ENCODE measurements around the gene WBP11. TPM values are rescaled to one million over a fixed set of nuclear protein-coding genes. Genes with fewer than 3 reads are reported as not detected.
A peak's percentile ranks its signal among the peaks of the same experiment; 100 is the strongest.

WBP11 gene
- total RNA-seq, 3 donors from 2014 or later (not counting 1 experiment from before 2014, with no cell fraction given) = 130 to 159 (median 134) TPM

- intact Hi-C loops (cut with micrococcal nuclease) = no loop called here
- H3K27ac Mint-ChIP-seq = no peak overlapping the region
- H3K27me3 Mint-ChIP-seq (ENCODE audit: low read depth in 2 of 2) = peaks cover 7 to 13% of the 10 kb centered on the region in 2 donors
- H3K27ac ChIP-seq (ENCODE audit: low read length) = no peak overlapping the region
- H3K36me3 ChIP-seq (ENCODE audit: control insufficient read depth, insufficient read depth, low read length) = no peaks in the 10 kb centered on the region
- H3K36me3 Mint-ChIP-seq = no peaks in the 10 kb centered on the region
- no peaks in the 10 kb centered on the region for H3K27me3 ChIP-seq (ENCODE audit: control insufficient read depth, insufficient read depth, low read length)
- 100% methylated on average over 1 of the region's 1 CpG for WGBS (ENCODE audit: insufficient coverage)
- H3K4me3 ChIP-seq (ENCODE audit: low read length) = no peak overlapping the region
- H3K4me1 Mint-ChIP-seq = no peaks in the 10 kb centered on the region
- H3K4me3 Mint-ChIP-seq = no peak overlapping the region
- no peaks in the 10 kb centered on the region for H3K4me1 ChIP-seq (ENCODE audit: control insufficient read depth, insufficient read depth, low read length)
- ATAC-seq = no peak
- peak in 1 of 2 donors; percentile 18 for DNase-seq
- TF ChIP-seq, protein P1, sequence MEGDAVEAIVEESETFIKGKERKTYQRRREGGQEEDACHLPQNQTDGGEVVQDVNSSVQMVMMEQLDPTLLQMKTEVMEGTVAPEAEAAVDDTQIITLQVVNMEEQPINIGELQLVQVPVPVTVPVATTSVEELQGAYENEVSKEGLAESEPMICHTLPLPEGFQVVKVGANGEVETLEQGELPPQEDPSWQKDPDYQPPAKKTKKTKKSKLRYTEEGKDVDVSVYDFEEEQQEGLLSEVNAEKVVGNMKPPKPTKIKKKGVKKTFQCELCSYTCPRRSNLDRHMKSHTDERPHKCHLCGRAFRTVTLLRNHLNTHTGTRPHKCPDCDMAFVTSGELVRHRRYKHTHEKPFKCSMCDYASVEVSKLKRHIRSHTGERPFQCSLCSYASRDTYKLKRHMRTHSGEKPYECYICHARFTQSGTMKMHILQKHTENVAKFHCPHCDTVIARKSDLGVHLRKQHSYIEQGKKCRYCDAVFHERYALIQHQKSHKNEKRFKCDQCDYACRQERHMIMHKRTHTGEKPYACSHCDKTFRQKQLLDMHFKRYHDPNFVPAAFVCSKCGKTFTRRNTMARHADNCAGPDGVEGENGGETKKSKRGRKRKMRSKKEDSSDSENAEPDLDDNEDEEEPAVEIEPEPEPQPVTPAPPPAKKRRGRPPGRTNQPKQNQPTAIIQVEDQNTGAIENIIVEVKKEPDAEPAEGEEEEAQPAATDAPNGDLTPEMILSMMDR (IDR thresholded peaks at IDR 0.05) = no peak
- H3K9me3 Mint-ChIP-seq = no peaks in the 10 kb centered on the region
- H3K9me3 ChIP-seq (ENCODE audit: control insufficient read depth, insufficient read depth, low read length) = no peaks in the 10 kb centered on the region
Measured at GRCh38 chr12:14810953-14811483, 7.7 kb upstream of the WBP11 start.

DNA sequence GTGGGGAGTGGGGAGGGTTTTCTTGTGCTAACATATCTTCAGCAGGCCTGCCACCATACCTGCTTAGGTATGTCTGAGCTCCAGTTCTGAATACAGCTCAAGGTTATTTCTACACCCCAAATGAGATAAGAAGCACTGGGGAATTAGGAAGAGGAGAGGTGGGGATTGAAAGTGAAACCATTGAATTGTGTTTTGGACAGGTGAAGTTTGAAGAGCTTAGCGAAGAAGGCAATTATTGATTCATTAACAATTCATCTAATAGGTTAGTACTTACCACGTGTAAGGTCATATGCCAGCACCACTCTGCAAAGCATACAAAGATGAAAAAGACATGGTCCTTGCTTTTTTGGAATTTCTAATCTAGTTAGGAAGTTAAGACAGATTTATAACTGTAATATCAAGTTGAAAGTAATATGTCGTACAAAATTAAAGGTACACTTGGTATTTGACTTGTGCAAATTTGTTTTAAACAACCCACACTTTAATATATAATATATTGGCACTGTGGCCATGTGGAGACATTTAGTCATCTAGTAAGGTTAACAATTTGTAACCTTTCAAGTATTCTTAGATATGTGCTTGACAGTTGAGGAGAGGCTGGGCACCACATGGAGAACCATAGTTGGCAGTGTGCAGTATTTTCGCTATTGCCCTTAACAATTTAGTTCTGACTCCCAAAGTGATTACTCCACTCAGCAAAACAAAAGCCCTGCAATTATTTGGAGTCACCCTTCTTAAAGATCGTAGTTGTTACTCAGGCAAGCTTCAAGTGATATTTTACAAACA, 7.1 kb upstream of the WBP11 start:
- H3K9me3 Mint-ChIP-seq = no peaks in the 10 kb centered on the region
- Histone ChIP-seq H3K9me3 (ENCODE audit: control insufficient read depth, insufficient read depth, low read length) (no peaks in the 10 kb centered on the region), H3K4me1 (ENCODE audit: control insufficient read depth, insufficient read depth, low read length) (no peaks in the 10 kb centered on the region), H3K36me3 (ENCODE audit: control insufficient read depth, insufficient read depth, low read length) (no peaks in the 10 kb centered on the region), H3K27ac (ENCODE audit: low read length) (no peak overlapping the region), H3K4me3 (ENCODE audit: low read length) (no peak overlapping the region), H3K27me3 (ENCODE audit: control insufficient read depth, insufficient read depth, low read length) (no peaks in the 10 kb centered on the region)
- H3K36me3 Mint-ChIP-seq = no peaks in the 10 kb centered on the region
- ATAC-seq = no peak
- H3K27ac Mint-ChIP-seq = no peak overlapping the region
- no peaks in the 10 kb centered on the region for H3K4me1 Mint-ChIP-seq
- H3K27me3 Mint-ChIP-seq (ENCODE audit: low read depth in 2 of 2) = peaks cover 7 to 11% of the 10 kb centered on the region in 2 donors
- H3K4me3 Mint-ChIP-seq = no peak overlapping the region
- TF ChIP-seq, protein P1 (IDR thresholded peaks at IDR 0.05) = no peak
- no peak for DNase-seq
- intact Hi-C loops (cut with micrococcal nuclease) = no loop called here
- WGBS (ENCODE audit: insufficient coverage) = 100% methylated on average over 2 of the region's 5 CpGs

DNA sequence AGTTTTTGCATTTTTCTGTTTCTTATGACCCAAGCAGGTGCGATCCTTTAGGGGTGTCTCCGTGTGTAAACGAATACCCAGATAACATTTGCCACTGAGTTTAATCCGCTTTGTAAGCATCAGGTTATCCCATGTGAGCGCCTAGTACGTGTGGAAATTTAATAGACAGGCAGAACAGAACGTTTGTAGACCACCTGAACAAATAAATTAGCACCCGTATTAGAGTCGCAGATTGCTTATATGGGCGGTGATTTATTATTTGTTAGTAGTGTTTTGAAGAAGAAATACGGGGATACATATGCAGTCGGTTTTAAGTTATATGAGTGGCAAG, 517 bp upstream of the WBP11 start:
- Histone ChIP-seq H3K4me1 (ENCODE audit: control insufficient read depth, insufficient read depth, low read length) (peaks cover 10% of the 10 kb centered on the region), H3K27me3 (ENCODE audit: control insufficient read depth, insufficient read depth, low read length) (no peaks in the 10 kb centered on the region), H3K36me3 (ENCODE audit: control insufficient read depth, insufficient read depth, low read length) (peaks cover 14% of the 10 kb centered on the region), H3K4me3 (ENCODE audit: low read length) (peak overlapping the region; percentile 92), H3K27ac (ENCODE audit: low read length) (peak overlapping the region; percentile 98), H3K9me3 (ENCODE audit: control insufficient read depth, insufficient read depth, low read length) (no peaks in the 10 kb centered on the region)
- ATAC-seq (peak; percentile 1 to 6 (median 4)), DNase-seq (no peak)
- H3K27me3 Mint-ChIP-seq (ENCODE audit: low read depth in 2 of 2) = no peaks in the 10 kb centered on the region
- H3K27ac Mint-ChIP-seq = no peak overlapping the region
- H3K4me3 Mint-ChIP-seq = no peak overlapping the region
- intact Hi-C loops (cut with micrococcal nuclease) = loop anchor here (1.0 to 10.0 kb wide), 5 partner anchors 29 to 1079 kb away; partner anchors contain the start of genes ARHGDIB and STRAP
- H3K9me3 Mint-ChIP-seq = no peaks in the 10 kb centered on the region
- H3K4me1 Mint-ChIP-seq = peaks cover 0 to 15% of the 10 kb centered on the region in 2 donors
- H3K36me3 Mint-ChIP-seq = peaks cover 9% of the 10 kb centered on the region
- TF ChIP-seq, protein P1 (IDR thresholded peaks at IDR 0.05) = no peak
- WGBS (ENCODE audit: insufficient coverage) = 0% methylated on average over 12 of the region's 12 CpGs

All from natural killer cell (primary cell).